ENCODE results near the gene ARHGAP1.

DNA sequence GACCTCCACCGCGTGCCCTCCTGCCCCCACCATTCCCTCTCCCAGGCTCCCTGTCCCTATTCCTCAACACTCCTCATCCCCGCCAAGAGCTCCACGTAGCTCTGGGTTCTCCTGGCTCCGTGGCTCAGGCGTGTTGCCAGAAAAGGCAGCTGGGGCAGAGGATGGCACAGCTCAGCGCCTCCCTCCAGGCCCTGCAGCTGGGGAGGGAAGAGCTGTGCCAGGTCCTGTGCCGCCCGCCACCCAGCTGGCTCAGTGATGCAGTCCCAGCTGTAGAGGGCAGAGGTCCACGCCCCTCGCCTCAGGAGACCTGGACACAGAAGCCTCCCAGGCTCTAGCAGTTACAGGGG is 4.2 kb downstream of the ARHGAP1 start:
- TF ChIP-seq NFIC (IDR thresholded peaks at IDR 0.05) (no peak), EP300 (IDR thresholded peaks at IDR 0.05; ENCODE audit: borderline replicate concordance) (no peak), ZBTB7A (IDR thresholded peaks at IDR 0.05; ENCODE audit: low read depth) (no peak), FOXM1 (IDR thresholded peaks at IDR 0.05; ENCODE audit: borderline replicate concordance, low read depth) (no peak), YY1 (IDR thresholded peaks at IDR 0.05; ENCODE audit: low read depth) (no peak)
